ENCODE measurements around the gene SRR. TPM values are rescaled to one million over a fixed set of nuclear protein-coding genes. Genes with fewer than 3 reads are reported as not detected.

Gene SRR
- total RNA-seq, 1 donor from 2014 or later: 17.6 TPM

DNA sequence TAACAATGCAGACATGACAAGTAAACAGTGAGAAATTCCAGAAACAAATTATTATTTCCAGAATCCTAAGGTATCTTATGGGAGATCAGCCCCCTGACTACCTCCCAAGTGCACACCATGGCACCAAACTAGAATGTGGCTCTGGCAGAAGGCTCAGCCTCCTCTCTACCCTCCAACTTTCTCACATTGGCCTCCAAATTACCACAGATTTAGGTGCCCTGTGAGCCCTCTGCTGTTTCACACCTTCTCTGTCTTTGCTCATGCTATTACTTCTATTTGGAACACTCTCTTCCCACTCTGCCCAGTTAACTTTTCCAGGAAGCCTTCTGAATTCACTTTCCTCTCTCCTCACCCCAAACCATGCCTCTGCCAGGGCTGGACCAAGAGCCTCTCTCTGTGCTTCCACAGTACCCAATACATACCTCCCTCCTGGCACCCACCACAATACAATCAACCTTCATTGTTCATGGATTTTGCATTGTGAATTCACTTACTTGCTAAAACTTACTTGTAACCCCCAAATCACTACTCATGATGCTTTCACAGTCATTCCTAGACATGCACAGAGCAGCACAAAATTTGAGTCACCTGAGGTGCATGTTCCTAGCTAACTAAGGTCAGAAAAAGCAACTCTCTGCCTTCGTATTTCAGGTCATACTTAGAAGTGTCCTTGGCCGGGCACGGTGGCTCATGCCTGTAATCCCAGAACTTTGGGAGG is 31.6 kb upstream of the SRR start:
- DNase-seq (ENCODE audit: low spot score in 2 of 2, unreplicated experiment in 2 of 2): no peak
- Mint-ChIP-seq H3K27ac (peak overlapping the region; percentile 8), H3K27me3 (ENCODE audit: low read depth) (no peaks in the 10 kb centered on the region), H3K4me1 (no peaks in the 10 kb centered on the region), H3K9me3 (no peaks in the 10 kb centered on the region), H3K4me3 (no peak overlapping the region), H3K36me3 (peaks cover 28% of the 10 kb centered on the region)
- TF ChIP-seq, protein P1, sequence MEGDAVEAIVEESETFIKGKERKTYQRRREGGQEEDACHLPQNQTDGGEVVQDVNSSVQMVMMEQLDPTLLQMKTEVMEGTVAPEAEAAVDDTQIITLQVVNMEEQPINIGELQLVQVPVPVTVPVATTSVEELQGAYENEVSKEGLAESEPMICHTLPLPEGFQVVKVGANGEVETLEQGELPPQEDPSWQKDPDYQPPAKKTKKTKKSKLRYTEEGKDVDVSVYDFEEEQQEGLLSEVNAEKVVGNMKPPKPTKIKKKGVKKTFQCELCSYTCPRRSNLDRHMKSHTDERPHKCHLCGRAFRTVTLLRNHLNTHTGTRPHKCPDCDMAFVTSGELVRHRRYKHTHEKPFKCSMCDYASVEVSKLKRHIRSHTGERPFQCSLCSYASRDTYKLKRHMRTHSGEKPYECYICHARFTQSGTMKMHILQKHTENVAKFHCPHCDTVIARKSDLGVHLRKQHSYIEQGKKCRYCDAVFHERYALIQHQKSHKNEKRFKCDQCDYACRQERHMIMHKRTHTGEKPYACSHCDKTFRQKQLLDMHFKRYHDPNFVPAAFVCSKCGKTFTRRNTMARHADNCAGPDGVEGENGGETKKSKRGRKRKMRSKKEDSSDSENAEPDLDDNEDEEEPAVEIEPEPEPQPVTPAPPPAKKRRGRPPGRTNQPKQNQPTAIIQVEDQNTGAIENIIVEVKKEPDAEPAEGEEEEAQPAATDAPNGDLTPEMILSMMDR (IDR thresholded peaks at IDR 0.05; ENCODE audit: unreplicated experiment): no peak

DNA sequence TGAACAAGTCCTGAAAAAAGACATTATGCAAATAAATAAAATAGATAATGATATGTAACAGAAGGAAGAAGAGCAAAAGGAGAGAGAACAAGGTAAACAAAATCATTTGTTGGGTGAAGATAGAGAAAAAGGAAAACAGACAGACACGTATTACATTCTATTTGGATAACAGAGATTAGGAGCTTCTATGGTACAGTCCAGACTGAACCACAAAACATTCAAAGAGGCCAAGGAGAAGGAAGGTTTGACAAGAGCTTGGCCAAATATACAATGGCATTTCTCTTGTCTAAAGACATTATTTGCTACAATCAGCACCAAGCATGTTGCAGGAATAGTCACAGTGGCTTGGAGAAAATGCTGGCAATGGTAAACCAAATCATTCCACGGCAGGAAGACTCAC is 29.3 kb upstream of the SRR start:
- TF ChIP-seq, protein P1 (IDR thresholded peaks at IDR 0.05; ENCODE audit: unreplicated experiment): no peak
- DNase-seq (ENCODE audit: low spot score in 2 of 2, unreplicated experiment in 2 of 2): no peak
- H3K4me1 Mint-ChIP-seq: no peaks in the 10 kb centered on the region
- peaks cover 31% of the 10 kb centered on the region for H3K36me3 Mint-ChIP-seq
- no peak overlapping the region for H3K27ac Mint-ChIP-seq
- H3K9me3 Mint-ChIP-seq: no peaks in the 10 kb centered on the region
- H3K27me3 Mint-ChIP-seq (ENCODE audit: low read depth): no peaks in the 10 kb centered on the region
- H3K4me3 Mint-ChIP-seq: no peak overlapping the region

DNA sequence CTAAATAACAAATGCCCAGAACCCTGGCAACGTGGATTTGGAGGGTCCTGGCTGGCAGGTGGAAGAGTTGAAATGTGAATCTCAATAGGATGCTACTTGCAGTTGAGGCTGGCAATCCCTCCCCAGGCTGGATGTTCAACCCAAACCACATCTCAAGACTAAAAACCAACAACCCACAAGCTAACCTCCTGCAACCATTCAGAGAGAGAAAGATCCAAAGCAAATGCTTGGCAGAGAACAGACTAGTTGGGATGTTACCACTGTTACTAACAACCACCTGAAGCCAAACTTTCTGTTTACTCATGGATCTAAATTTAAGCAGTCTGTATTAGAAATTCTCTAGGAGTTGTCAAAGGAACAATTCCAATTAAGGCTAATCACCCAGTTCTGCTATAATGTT is 28.0 kb upstream of the SRR start:
- H3K36me3 Mint-ChIP-seq: peaks cover 24% of the 10 kb centered on the region
- no peaks in the 10 kb centered on the region for H3K9me3 Mint-ChIP-seq
- H3K4me1 Mint-ChIP-seq: no peaks in the 10 kb centered on the region
- no peaks in the 10 kb centered on the region for H3K27me3 Mint-ChIP-seq (ENCODE audit: low read depth)
- H3K27ac Mint-ChIP-seq: no peak overlapping the region
- TF ChIP-seq, protein P1 (IDR thresholded peaks at IDR 0.05; ENCODE audit: unreplicated experiment): no peak
- DNase-seq (ENCODE audit: low spot score in 2 of 2, unreplicated experiment in 2 of 2): no peak
- no peak overlapping the region for H3K4me3 Mint-ChIP-seq

DNA sequence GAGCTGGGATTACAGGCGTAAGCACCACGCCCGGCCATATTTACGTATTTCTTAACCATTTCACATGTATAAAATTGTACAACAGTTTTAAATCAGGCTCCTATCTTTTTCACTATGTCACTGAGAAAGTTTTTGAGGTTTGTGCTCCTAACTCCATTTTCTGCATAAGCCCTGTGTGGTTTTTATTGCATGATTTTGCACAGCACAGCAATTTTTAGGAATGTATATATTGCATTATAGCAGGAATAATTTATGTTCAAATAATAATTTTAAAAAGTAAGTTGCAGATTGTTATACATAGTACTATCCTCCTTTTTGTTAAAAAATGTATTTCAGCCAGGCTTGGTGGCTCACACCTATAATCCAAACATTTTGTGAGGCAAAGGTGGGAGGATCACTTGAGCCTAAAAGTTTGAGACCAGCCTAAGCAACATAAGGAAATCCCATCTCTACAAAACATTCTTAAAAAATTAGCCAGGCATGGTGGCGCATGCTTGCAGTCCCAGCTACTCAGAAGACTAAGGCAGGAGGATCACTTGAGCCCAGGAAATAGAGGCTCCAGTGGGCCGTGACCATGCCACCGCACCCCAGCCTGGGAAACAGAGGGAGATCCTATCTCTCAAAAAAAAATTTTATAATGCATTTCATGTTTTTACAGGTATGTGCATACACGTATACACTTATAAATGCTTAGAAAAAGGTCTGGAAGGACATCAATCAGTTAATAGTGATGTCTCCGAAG is 26.1 kb upstream of the SRR start:
- TF ChIP-seq, protein P1 (IDR thresholded peaks at IDR 0.05; ENCODE audit: unreplicated experiment): no peak
- peaks cover 36% of the 10 kb centered on the region for H3K36me3 Mint-ChIP-seq
- no peak overlapping the region for H3K27ac Mint-ChIP-seq
- DNase-seq (ENCODE audit: low spot score in 2 of 2, unreplicated experiment in 2 of 2): no peak
- H3K9me3 Mint-ChIP-seq: no peaks in the 10 kb centered on the region
- no peak overlapping the region for H3K4me3 Mint-ChIP-seq
- H3K4me1 Mint-ChIP-seq: no peaks in the 10 kb centered on the region
- H3K27me3 Mint-ChIP-seq (ENCODE audit: low read depth): no peaks in the 10 kb centered on the region

DNA sequence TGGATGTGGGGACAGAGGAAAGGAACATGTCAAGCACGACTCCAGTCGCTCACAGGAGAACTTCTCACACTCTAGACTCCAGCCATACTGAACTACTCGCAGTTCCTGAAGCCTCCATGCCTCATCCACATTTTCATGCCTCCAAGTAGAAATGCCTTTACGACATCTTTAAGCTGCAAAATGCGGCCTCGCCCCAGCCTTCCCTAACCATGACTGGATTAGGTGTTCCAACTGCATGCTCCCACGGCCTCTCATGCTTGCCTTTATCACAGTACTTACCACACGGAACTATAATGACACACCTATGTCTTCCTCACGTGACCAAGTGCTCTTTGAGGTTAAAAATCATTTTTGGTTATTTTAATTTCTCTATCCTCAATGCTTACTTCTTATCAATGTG is 24.0 kb upstream of the SRR start:
- no peak for DNase-seq (ENCODE audit: low spot score in 2 of 2, unreplicated experiment in 2 of 2)
- H3K27me3 Mint-ChIP-seq (ENCODE audit: low read depth): no peaks in the 10 kb centered on the region
- H3K4me1 Mint-ChIP-seq: no peaks in the 10 kb centered on the region
- no peak overlapping the region for H3K4me3 Mint-ChIP-seq
- no peaks in the 10 kb centered on the region for H3K9me3 Mint-ChIP-seq
- no peak overlapping the region for H3K27ac Mint-ChIP-seq
- TF ChIP-seq, protein P1 (IDR thresholded peaks at IDR 0.05; ENCODE audit: unreplicated experiment): no peak
- H3K36me3 Mint-ChIP-seq: peaks cover 37% of the 10 kb centered on the region
